K562 (cell line): ENCODE measurements around the gene ZNF574. TPM values are rescaled to one million over a fixed set of nuclear protein-coding genes. Genes with fewer than 3 reads are reported as not detected.
"Not testable (repeated sequence)": the region's sequence is repeated elsewhere in the genome, so short reads cannot be mapped to it uniquely, and the experiment has no call there.

Experiments used
- ATAC-seq: fragments of 200-7000 bp; cut with Tn5 transposase; 3 replicates; pipeline ENCODE4 v1.9.1; 2020; ENCODE audit warnings: moderate library complexity
- BruUV-seq: library from RNA; stranded (reverse); fragments of 400-500 nt; replicated peaks from 2 replicates; lab custom pipeline; 2021; lab: Mats Ljungman, UMichigan
- CTCF ChIA-PET: fragments of 300-600 bp; formaldehyde crosslinking; extraction: SDS; loops from one replicate; lab custom pipeline; 2021; ENCODE audit warnings: low intra/inter-chr PET ratio; lab: Yijun Ruan, JAX
- POLR2A ChIA-PET: fragments of 300-600, 350-650 bp; sonication (Branson Sonifier 250); formaldehyde crosslinking; extraction: SDS; loops from one replicate; lab custom pipeline; 2021; ENCODE audit warnings: antibody characterized with exemption, inconsistent platforms; lab: Yijun Ruan, JAX
- DNase-seq, 4 experiments: peaks; one replicate each; pipeline versions ENCODE4 v3.0.0 to v3.0.0-alpha.2; 2011 to 2018; ENCODE audit warnings: low spot score in 3 of 4, mixed read lengths in 3 of 4; ENCODE audit errors: extremely low read depth in 1 of 4
- FAIRE-seq: peaks from 2 replicates; lab custom pipeline; 2011; peaks lifted over from hg19 to GRCh38; lab: Jason Lieb, UNC
- H2AFZ ChIP-seq: 2 replicates; pipeline ENCODE4 v1.6.0; 2011; ENCODE audit warnings: low read depth, low read length, control low read depth, inconsistent platforms
- H3K27ac ChIP-seq: fragments of 200-600 bp; 3 replicates; pipeline ENCODE4 v1.8.0; 2011; ENCODE audit warnings: low read depth, mild to moderate bottlenecking, control low read depth, inconsistent platforms, low read length, moderate library complexity, mixed read lengths; ENCODE audit errors: extremely low read depth
- H3K27me3 ChIP-seq, 2 experiments: fragments of 300-600 bp in 1 of 2; 2 replicates in 1 of 2; 3 replicates in 1 of 2; pipeline versions ENCODE4 v1.6.0 to v1.8.0; 2011; ENCODE audit warnings: inconsistent platforms in 2 of 2, low read length in 2 of 2, mild to moderate bottlenecking in 1 of 2, mixed read lengths in 1 of 2, moderate library complexity in 1 of 2; ENCODE audit not compliant: control insufficient read depth in 2 of 2, insufficient read depth in 2 of 2
- H3K36me3 ChIP-seq: fragments of 300-600 bp; 3 replicates; pipeline ENCODE4 v1.8.0; 2011; ENCODE audit warnings: mild to moderate bottlenecking, low read length, inconsistent platforms; ENCODE audit not compliant: control insufficient read depth, insufficient read depth
- H3K4me1 ChIP-seq, 2 experiments: fragments of 200-600 bp in 1 of 2; replicated peaks in 1 of 2; 2 replicates in 1 of 2; 3 replicates in 1 of 2; pipeline versions ENCODE4 v1.5.1 to v1.8.0; 2011; ENCODE audit warnings: inconsistent platforms in 2 of 2, low read length in 2 of 2, mild to moderate bottlenecking in 1 of 2, mixed read lengths in 1 of 2, moderate library complexity in 1 of 2; ENCODE audit not compliant: control insufficient read depth in 2 of 2, insufficient read depth in 2 of 2
- H3K4me2 ChIP-seq: 2 replicates; pipeline ENCODE4 v1.6.1; 2011; ENCODE audit warnings: low read length, control low read depth, inconsistent platforms, mixed read lengths; ENCODE audit not compliant: insufficient read depth
- H3K4me3 ChIP-seq: fragments of 200-600 bp; sonication (generic), shearing (Covaris generic); 2 replicates; pipeline ENCODE4 v1.5.1; 2016; ENCODE audit warnings: control low read depth, inconsistent platforms
- H3K79me2 ChIP-seq: fragments of 200-600 bp; 3 replicates; pipeline ENCODE4 v1.8.0; 2011; ENCODE audit warnings: low read length, inconsistent platforms; ENCODE audit not compliant: control insufficient read depth, insufficient read depth
- H3K9ac ChIP-seq, 2 experiments: 2 replicates each; pipeline versions ENCODE4 v1.6.0 to v1.6.1; 2011; ENCODE audit warnings: low read depth in 2 of 2, low read length in 2 of 2, control low read depth in 1 of 2, inconsistent platforms in 1 of 2, mild to moderate bottlenecking in 1 of 2, mixed read lengths in 1 of 2; ENCODE audit not compliant: insufficient read depth in 1 of 2
- H3K9me1 ChIP-seq: one replicate; pipeline ENCODE4 v1.6.0; 2011; ENCODE audit warnings: inconsistent platforms, mild to moderate bottlenecking, low read length, moderate library complexity; ENCODE audit not compliant: control insufficient read depth, insufficient read depth
- H3K9me3 ChIP-seq: replicated peaks from 2 replicates; pipeline ENCODE4 v1.5.1; 2011; ENCODE audit warnings: low read depth, low read length, inconsistent platforms; ENCODE audit not compliant: control insufficient read depth, insufficient read depth
- H4K20me1 ChIP-seq: replicated peaks from 2 replicates; pipeline ENCODE4 v1.6.1; 2011; ENCODE audit warnings: low read length, inconsistent platforms, mixed read lengths; ENCODE audit not compliant: control insufficient read depth, insufficient read depth
- CEBPB ChIP-seq: fragments of 450-650 bp; IDR thresholded peaks from 2 replicates; pipeline ENCODE4 v1.6.1; 2016; ENCODE audit warnings: missing genetic modification characterization, missing compliant biosample characterization
- CSDE1 ChIP-seq, 2 experiments: fragments of 450-650 bp; IDR thresholded peaks; 2 replicates each; pipeline ENCODE4 v1.6.1; 2016; ENCODE audit warnings: mild to moderate bottlenecking in 1 of 2
- MAZ ChIP-seq, 2 experiments: fragments of 450-650 bp in 1 of 2; sonication (generic) in 1 of 2; formaldehyde crosslinking; IDR thresholded peaks in 1 of 2; conservative IDR thresholded peaks in 1 of 2; 2 replicates each; pipeline versions ENCODE4 v1.4.0 to v1.5.0; 2020; ENCODE audit warnings: mild to moderate bottlenecking in 1 of 2, missing genetic modification reagents in 1 of 2
- SP2 ChIP-seq: IDR thresholded peaks from 2 replicates; pipeline ENCODE4 v1.6.1; 2011; ENCODE audit warnings: mild to moderate bottlenecking, low read depth, low read length, moderate library complexity; ENCODE audit not compliant: poor library complexity, severe bottlenecking; ENCODE audit errors: extremely low read depth
- WGBS: fragments of 100-300 bp; shearing (Covaris generic); methylation state at CpG from one replicate; pipeline ENCODE4 v1.1.6; 2016; ENCODE audit warnings: low coverage, mixed read lengths; ENCODE audit not compliant: insufficient coverage; ENCODE audit errors: missing lambda C conversion rate; 5-methylcytosine and 5-hydroxymethylcytosine counted together
- in situ Hi-C: fragments of 300-500 bp; cut with MboI; formaldehyde crosslinking; loops from 4 replicates; pipeline ENCODE4 v1.15.0; 2018; ENCODE audit warnings: inconsistent platforms, mixed read lengths
- intact Hi-C: fragments of 100-400 bp; cut with micrococcal nuclease; formaldehyde crosslinking; loops from 2 replicates; pipeline ENCODE4 v1.14.2; 2022
- polyA plus RNA-seq, 8 experiments: library from polyadenylated mRNA; depleted of rRNA in 4 of 8; stranded (reverse) in 5 of 8; unstranded in 3 of 8; fragments of >200 nt; fragmentation: Nextera tagmentation in 2 of 8; fragmentation: Illumina TruSeq in 1 of 8; extraction: Ambion mirVana in 2 of 8; extraction: Trizol in 1 of 8; gene quantifications; 2 replicates each; pipeline versions ENCODE4 v1.2.1 to v1.2.3, GENCODE V29; 2011 to 2014; ENCODE audit warnings: inconsistent platforms in 1 of 8, missing spikeins in 1 of 8
- total RNA-seq, 7 experiments: library from RNA; depleted of rRNA in 6 of 7; stranded (reverse); fragments of >200 nt in 6 of 7; fragmentation: Illumina TruSeq in 2 of 7; extraction: Trizol in 2 of 7; gene quantifications; 2 replicates each; pipeline versions ENCODE4 v1.2.1 to v1.2.3, GENCODE V29; 2011 to 2021; ENCODE audit warnings: low replicate concordance in 1 of 7
- TF ChIP-seq, protein P1 (sequence below), 2 experiments: fragments of 450-650 bp in 1 of 2; sonication (generic) in 1 of 2; formaldehyde crosslinking in 1 of 2; IDR thresholded peaks; 2 replicates each; pipeline versions ENCODE4 v1.7.1 to v1.9.0; 2016 to 2022; ENCODE audit warnings: inconsistent platforms in 1 of 2, mild to moderate bottlenecking in 1 of 2, missing genetic modification reagents in 1 of 2

The ZNF574 gene
- total and polyA plus RNA-seq, 9 of the 15 experiments (the other 6 are each of a cell fraction or from before 2014, with no cell fraction given): 0.24 to 20.7 (median 8.4) TPM

DNA sequence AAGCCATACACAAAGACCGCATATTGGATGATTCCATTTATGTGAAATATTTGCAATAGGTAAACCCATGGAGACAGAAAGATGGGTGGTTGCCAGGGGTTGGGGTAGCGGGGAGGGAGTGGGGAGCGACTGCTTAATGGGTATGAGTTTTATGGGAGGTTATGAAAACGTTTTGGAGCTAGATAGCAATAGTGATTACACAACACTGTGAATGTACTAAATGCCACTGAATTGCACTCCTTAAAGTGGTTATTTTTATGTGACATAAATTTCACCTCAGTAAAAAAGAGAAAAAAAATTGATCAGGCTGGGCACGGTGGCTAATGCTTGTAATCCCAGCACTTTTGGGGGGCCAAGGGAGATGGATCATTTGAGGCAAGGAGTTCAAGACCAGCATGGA, 42.6 kb upstream of the ZNF574 start:
- no TSS peak for BruUV-seq

DNA sequence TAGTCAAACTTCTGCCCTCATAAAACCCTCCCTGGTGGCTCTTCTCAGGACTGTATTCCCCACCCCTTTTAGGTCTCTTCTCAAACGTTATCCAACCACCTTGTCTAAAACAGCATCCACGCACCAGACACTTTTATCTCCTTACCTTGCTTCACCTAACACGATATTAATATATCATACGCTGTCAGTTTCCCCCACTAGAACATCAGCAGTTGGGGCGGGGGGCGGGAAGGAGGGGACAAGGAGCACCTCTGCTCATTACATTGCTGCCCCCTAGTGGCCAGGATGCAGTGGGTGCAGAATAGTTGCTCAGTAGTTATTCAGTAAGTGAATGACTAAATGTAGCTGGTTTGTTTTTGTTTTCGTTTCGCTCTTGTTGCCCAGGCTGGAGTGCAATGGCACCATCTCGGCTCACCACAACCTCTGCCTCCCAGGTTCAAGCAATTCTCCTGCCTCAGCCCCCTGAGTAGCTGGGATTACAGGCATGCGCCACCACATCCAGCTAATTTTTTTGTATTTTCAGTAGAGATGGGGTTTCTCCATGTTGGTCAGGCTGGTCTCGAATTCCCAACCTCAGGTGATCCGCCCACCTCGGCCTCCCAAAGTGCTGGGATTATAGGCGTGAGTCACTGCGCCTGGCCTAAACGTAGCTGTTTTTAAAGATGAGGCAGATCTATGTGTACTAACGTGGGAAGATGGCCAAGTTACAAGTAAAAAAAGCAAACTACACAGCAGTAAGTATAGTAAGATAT, 41.1 kb upstream of the ZNF574 start:
- H2AFZ ChIP-seq: not testable (repeated sequence)
- TF ChIP-seq, protein P1, sequence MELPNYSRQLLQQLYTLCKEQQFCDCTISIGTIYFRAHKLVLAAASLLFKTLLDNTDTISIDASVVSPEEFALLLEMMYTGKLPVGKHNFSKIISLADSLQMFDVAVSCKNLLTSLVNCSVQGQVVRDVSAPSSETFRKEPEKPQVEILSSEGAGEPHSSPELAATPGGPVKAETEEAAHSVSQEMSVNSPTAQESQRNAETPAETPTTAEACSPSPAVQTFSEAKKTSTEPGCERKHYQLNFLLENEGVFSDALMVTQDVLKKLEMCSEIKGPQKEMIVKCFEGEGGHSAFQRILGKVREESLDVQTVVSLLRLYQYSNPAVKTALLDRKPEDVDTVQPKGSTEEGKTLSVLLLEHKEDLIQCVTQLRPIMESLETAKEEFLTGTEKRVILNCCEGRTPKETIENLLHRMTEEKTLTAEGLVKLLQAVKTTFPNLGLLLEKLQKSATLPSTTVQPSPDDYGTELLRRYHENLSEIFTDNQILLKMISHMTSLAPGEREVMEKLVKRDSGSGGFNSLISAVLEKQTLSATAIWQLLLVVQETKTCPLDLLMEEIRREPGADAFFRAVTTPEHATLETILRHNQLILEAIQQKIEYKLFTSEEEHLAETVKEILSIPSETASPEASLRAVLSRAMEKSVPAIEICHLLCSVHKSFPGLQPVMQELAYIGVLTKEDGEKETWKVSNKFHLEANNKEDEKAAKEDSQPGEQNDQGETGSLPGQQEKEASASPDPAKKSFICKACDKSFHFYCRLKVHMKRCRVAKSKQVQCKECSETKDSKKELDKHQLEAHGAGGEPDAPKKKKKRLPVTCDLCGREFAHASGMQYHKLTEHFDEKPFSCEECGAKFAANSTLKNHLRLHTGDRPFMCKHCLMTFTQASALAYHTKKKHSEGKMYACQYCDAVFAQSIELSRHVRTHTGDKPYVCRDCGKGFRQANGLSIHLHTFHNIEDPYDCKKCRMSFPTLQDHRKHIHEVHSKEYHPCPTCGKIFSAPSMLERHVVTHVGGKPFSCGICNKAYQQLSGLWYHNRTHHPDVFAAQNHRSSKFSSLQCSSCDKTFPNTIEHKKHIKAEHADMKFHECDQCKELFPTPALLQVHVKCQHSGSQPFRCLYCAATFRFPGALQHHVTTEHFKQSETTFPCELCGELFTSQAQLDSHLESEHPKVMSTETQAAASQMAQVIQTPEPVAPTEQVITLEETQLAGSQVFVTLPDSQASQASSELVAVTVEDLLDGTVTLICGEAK (IDR thresholded peaks at IDR 0.05): 0 out of 2 replicates have a peak, but pooled peaks have one; percentile 22
- TF ChIP-seq, protein P1 (CRISPR knock-in tag; IDR thresholded peaks at IDR 0.05): not testable (repeated sequence)
- peak in 1 of 2 experiments; percentile 69; a peak in 2 of 4 replicates for TF ChIP-seq MAZ (CRISPR knock-in tag; conservative IDR thresholded peaks at IDR 0.05 in 1 of 2, IDR thresholded peaks at IDR 0.05 in 1 of 2)

More for the DNA sequence above, 42.6 kb upstream of the ZNF574 start:
- 1% methylated on average over 5 of the region's 5 CpGs for WGBS
- Histone ChIP-seq H3K36me3 (no peaks in the 10 kb centered on the region), H3K27ac (no peak overlapping the region), H3K4me2 (no peak overlapping the region), H3K79me2 (no peaks in the 10 kb centered on the region), H3K27me3 (peaks cover 19 to 41% of the 10 kb centered on the region in 2 experiments), H3K9me1 (no peaks in the 10 kb centered on the region), H3K4me3 (no peak overlapping the region), H2AFZ (no peak overlapping the region), H4K20me1 (peaks cover 4% of the 10 kb centered on the region; the same call in 1 of the 2 replicates), H3K9me3 (no peaks in the 10 kb centered on the region), H3K9ac (no peak overlapping the region), H3K4me1 (no peaks in the 10 kb centered on the region)
- POLR2A ChIA-PET: no interaction called here
- intact Hi-C loops: no loop called here
- TF ChIP-seq CSDE1 (IDR thresholded peaks at IDR 0.05) (no peak), SP2 (no peak), CEBPB (tag) (0 out of 2 replicates have a peak, but pooled peaks have one; percentile 16)
- CTCF ChIA-PET: no interaction called here
- in situ Hi-C loops: no loop called here
- ATAC-seq (no peak), FAIRE-seq (no peak), DNase-seq (no peak)

More for the DNA sequence above, 41.1 kb upstream of the ZNF574 start:
- H3K36me3 ChIP-seq, H3K4me3 ChIP-seq, H3K9ac ChIP-seq, H4K20me1 ChIP-seq, H3K9me3 ChIP-seq, H3K79me2 ChIP-seq, BruUV-seq, in situ Hi-C loops, H3K9me1 ChIP-seq, H3K27ac ChIP-seq, H3K4me1 ChIP-seq: not testable (repeated sequence)
- peak; percentile 94 for ATAC-seq
- ChIA-PET CTCF (interaction anchor here (1.1 kb wide), 1 partner anchor 162 kb away, joined by 5 read pairs; no protein-coding TSS in a partner anchor), POLR2A (interaction anchor here (0.6 to 1.0 kb wide), 4 partner anchors 10 to 175 kb away, joined by 3 to 4 read pairs (median 3); no protein-coding TSS in a partner anchor)
- intact Hi-C loops: loop anchor here (1.0 kb wide), 1 partner anchor 77 kb away; no protein-coding TSS in a partner anchor
- DNase-seq: peak; percentile 80 to 84 (median 82)
- peak; percentile 96 for FAIRE-seq
- Histone ChIP-seq H3K4me2 (peak overlapping the region; percentile 25), H3K27me3 (peaks cover 14 to 40% of the 10 kb centered on the region in 2 experiments)
- WGBS: 2% methylated on average over 14 of the region's 17 CpGs
